Testis (tissue), 2 donors: ENCODE measurements around the gene CHST5.

ENCODE experiments used
- POLR2A ChIP-seq: fragments of 450-650 bp; IDR thresholded peaks from one replicate; pipeline ENCODE4 v1.6.1; 2017; ENCODE audit warnings: antibody characterized with exemption, mild to moderate bottlenecking, moderate library complexity
- TF ChIP-seq, protein P1 (sequence below), 3 experiments: fragments of 450-650 bp in 2 of 3; fragments of 200-600 bp in 1 of 3; sonication (generic) in 1 of 3; IDR thresholded peaks; one replicate each; pipeline ENCODE4 v1.5.1; 2016 to 2019; ENCODE audit warnings: antibody characterized with exemption in 3 of 3, mild to moderate bottlenecking in 2 of 3, moderate library complexity in 1 of 3

DNA sequence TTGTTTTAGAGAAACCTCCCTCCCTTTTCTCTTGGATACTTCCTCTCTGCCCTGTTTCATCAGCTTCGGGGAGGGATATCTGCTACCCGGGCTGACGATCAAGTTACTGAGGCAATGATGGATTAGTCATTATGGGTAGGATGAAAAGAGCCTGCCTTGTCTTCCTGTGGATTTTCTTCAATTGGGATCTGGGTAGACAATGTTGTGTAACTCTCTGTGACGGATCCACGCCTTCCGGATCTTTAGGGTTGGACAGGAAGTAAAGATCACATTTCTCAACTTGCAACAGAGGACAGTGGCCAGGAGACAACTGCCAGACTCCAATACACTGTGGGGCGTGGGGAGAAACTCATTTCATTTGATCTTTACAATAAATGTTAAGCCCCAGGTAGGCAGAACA is 29.3 kb downstream of the CHST5 start:
- TF ChIP-seq, protein P1, sequence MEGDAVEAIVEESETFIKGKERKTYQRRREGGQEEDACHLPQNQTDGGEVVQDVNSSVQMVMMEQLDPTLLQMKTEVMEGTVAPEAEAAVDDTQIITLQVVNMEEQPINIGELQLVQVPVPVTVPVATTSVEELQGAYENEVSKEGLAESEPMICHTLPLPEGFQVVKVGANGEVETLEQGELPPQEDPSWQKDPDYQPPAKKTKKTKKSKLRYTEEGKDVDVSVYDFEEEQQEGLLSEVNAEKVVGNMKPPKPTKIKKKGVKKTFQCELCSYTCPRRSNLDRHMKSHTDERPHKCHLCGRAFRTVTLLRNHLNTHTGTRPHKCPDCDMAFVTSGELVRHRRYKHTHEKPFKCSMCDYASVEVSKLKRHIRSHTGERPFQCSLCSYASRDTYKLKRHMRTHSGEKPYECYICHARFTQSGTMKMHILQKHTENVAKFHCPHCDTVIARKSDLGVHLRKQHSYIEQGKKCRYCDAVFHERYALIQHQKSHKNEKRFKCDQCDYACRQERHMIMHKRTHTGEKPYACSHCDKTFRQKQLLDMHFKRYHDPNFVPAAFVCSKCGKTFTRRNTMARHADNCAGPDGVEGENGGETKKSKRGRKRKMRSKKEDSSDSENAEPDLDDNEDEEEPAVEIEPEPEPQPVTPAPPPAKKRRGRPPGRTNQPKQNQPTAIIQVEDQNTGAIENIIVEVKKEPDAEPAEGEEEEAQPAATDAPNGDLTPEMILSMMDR (IDR thresholded peaks at IDR 0.05), result no peak
- TF ChIP-seq POLR2A, result no peak
